Measurements from ENCODE around the gene ERMARD. TPM values are rescaled to one million over a fixed set of nuclear protein-coding genes. Genes with fewer than 3 reads are reported as not detected.

ERMARD gene
- total RNA-seq = 13.7 and 21.7 TPM in 2 replicates

GRCh38 chr6:169751242-169752073 lies at the start of gene ERMARD, which contains the start of gene DYNLT2:
Gene ERMARD (plus strand): TSS chr6:169751622. CDS start chr6:169751658, 36 bp downstream.
Gene DYNLT2 (minus strand): TSS chr6:169751572. CDS start chr6:169751458, 114 bp downstream.

GRCh38 chr6:169701954-169702839 lies 49.2 kb upstream of the ERMARD start, which contains the start of the genes C6orf120 and WDR27:
Gene C6orf120 (plus strand): TSS chr6:169702126. CDS start chr6:169702460, 334 bp downstream.
Gene WDR27 (minus strand): TSS chr6:169702029. CDS start chr6:169689005, 13,024 bp downstream.

GRCh38 chr6:169724494-169725124 lies 26.8 kb upstream of the ERMARD start, which contains the start of gene PHF10:
Gene PHF10 (minus strand): TSS chr6:169724500. CDS start chr6:169723931, 569 bp downstream.

Other genes starting within 250 kb of the ERMARD start
- gene WDR27, start 49.6 kb upstream of the ERMARD start, total RNA-seq = 49.2 and 57.0 TPM in 2 replicates
- 38.7 and 41.6 TPM in 2 replicates for gene C6orf120, start 49.5 kb upstream of the ERMARD start, total RNA-seq
- 58.0 and 62.6 TPM in 2 replicates for gene PHF10, start 27.1 kb upstream of the ERMARD start, total RNA-seq
- gene DYNLT2, start 50 bp upstream of the ERMARD start, total RNA-seq = 1.4 and 2.5 TPM in 2 replicates